ENCODE measurements around the gene FAM181A.

FAM181A gene

GRCh38 chr14:93952829-93953228 lies 25.7 kb downstream of the FAM181A start:
- DNase-seq: no peak

- no peak for DNase-seq
Measured at GRCh38 chr14:93953263-93953662, 26.1 kb downstream of the FAM181A start.

GRCh38 chr14:93953739-93954515 lies 26.8 kb downstream of the FAM181A start:
- no peak for DNase-seq

GRCh38 chr14:93954516-93954830 lies 27.3 kb downstream of the FAM181A start:
- no peak for DNase-seq

GRCh38 chr14:93954900-93955849 lies 28.0 kb downstream of the FAM181A start:
- DNase-seq: no peak

GRCh38 chr14:93955850-93956481 lies 28.8 kb downstream of the FAM181A start:
- no peak for DNase-seq

GRCh38 chr14:93956514-93957332 lies 29.6 kb downstream of the FAM181A start:
- DNase-seq: no peak

GRCh38 chr14:93957333-93957710 lies 30.2 kb downstream of the FAM181A start:
- no peak for DNase-seq

- DNase-seq: no peak
Measured at GRCh38 chr14:93957751-93958566, 30.8 kb downstream of the FAM181A start.

- no peak for DNase-seq
Measured at GRCh38 chr14:93958567-93959238, 31.6 kb downstream of the FAM181A start.

- no peak for DNase-seq
Measured at GRCh38 chr14:93959239-93960107, 32.3 kb downstream of the FAM181A start.

- DNase-seq: no peak
Measured at GRCh38 chr14:93960108-93960475, 32.9 kb downstream of the FAM181A start.

GRCh38 chr14:93960774-93961438 lies 33.8 kb downstream of the FAM181A start:
- no peak for DNase-seq

GRCh38 chr14:93961620-93962019 lies 34.5 kb downstream of the FAM181A start:
- no peak for DNase-seq

- no peak for DNase-seq
Measured at GRCh38 chr14:93962701-93963601, 35.8 kb downstream of the FAM181A start.

- no peak for DNase-seq
Measured at GRCh38 chr14:93963692-93964091, 36.5 kb downstream of the FAM181A start.

GRCh38 chr14:93964281-93964680 lies 37.1 kb downstream of the FAM181A start:
- no peak for DNase-seq

- no peak for DNase-seq
Measured at GRCh38 chr14:93964820-93965286, 37.7 kb downstream of the FAM181A start.
